NCI-H2196 (cell line): Measurements from ENCODE around the gene KRT79.

ENCODE experiments used
- DNase-seq: peaks from one replicate; lab custom pipeline; 2025; ENCODE audit not compliant: unreplicated experiment; lab: John Stamatoyannopoulos, UW

The KRT79 gene

GRCh38 chr12:52819731-52820510 lies 14.2 kb downstream of the KRT79 start:
- no peak for DNase-seq

- no peak for DNase-seq
These were observed 15.2 kb downstream of the KRT79 start for GRCh38 chr12:52818887-52819420.

GRCh38 chr12:52818388-52818787 lies 15.7 kb downstream of the KRT79 start:
- DNase-seq = no peak

- DNase-seq = no peak
These were observed 16.3 kb downstream of the KRT79 start for GRCh38 chr12:52817699-52818238.

- no peak for DNase-seq
These were observed 17.0 kb downstream of the KRT79 start for GRCh38 chr12:52817003-52817698.

- no peak for DNase-seq
These were observed 18.2 kb downstream of the KRT79 start for GRCh38 chr12:52815676-52816588.

GRCh38 chr12:52815161-52815560 lies 18.9 kb downstream of the KRT79 start:
- DNase-seq = no peak

- no peak for DNase-seq
These were observed 19.4 kb downstream of the KRT79 start for GRCh38 chr12:52814710-52815155.

GRCh38 chr12:52813885-52814709 lies 20.0 kb downstream of the KRT79 start, which contains the start of gene KRT4:
Gene KRT4, minus strand, starts transcription at chr12:52814116. Its CDS starts 58 bp downstream, at chr12:52814058.
- DNase-seq = peak; percentile 11

GRCh38 chr12:52813203-52813819 lies 20.8 kb downstream of the KRT79 start:
- no peak for DNase-seq

GRCh38 chr12:52812749-52813148 lies 21.4 kb downstream of the KRT79 start:
- DNase-seq = no peak

GRCh38 chr12:52812073-52812400 lies 22.1 kb downstream of the KRT79 start:
- DNase-seq = no peak

GRCh38 chr12:52811191-52812072 lies 22.7 kb downstream of the KRT79 start:
- DNase-seq = no peak

- no peak for DNase-seq
These were observed 23.6 kb downstream of the KRT79 start for GRCh38 chr12:52810554-52810953.

GRCh38 chr12:52809166-52809565 lies 24.9 kb downstream of the KRT79 start:
- DNase-seq = no peak

GRCh38 chr12:52808573-52809160 lies 25.4 kb downstream of the KRT79 start:
- no peak for DNase-seq

- DNase-seq = no peak
These were observed 26.3 kb downstream of the KRT79 start for GRCh38 chr12:52807544-52808470.
